Retinal pigment epithelial cell (primary cell): ENCODE measurements around the gene SH3PXD2B.
"Not testable (repeated sequence)": the region's sequence is repeated elsewhere in the genome, so short reads cannot be mapped to it uniquely, and the experiment has no call there.

Experiments
- DNase-seq: peaks from one replicate; pipeline ENCODE4 v3.0.0-alpha.2; 2010; ENCODE audit warnings: low read depth
- H3K4me3 ChIP-seq: 2 replicates; pipeline ENCODE4 v1.5.1; 2011; ENCODE audit warnings: mild to moderate bottlenecking, low read length, control low read depth, moderate library complexity
- CTCF ChIP-seq: conservative IDR thresholded peaks from 2 replicates; pipeline ENCODE4 v1.5.1; 2011; ENCODE audit warnings: low read depth, low read length, control low read depth, inconsistent platforms

The SH3PXD2B gene

GRCh38 chr5:172412724-172413286, 41.5 kb downstream of the SH3PXD2B start:
- H3K4me3 ChIP-seq, result no peak overlapping the region
- TF ChIP-seq CTCF, result no peak
- DNase-seq, result no peak

- no peak overlapping the region for H3K4me3 ChIP-seq
- DNase-seq, result no peak
- no peak for TF ChIP-seq CTCF
Measured at GRCh38 chr5:172411484-172412072, 42.7 kb downstream of the SH3PXD2B start.

- no peak for DNase-seq
- TF ChIP-seq CTCF, result no peak
- no peak overlapping the region for H3K4me3 ChIP-seq
Measured at GRCh38 chr5:172410662-172411483, 43.5 kb downstream of the SH3PXD2B start.

GRCh38 chr5:172410160-172410559, 44.2 kb downstream of the SH3PXD2B start:
- no peak for TF ChIP-seq CTCF
- H3K4me3 ChIP-seq, result no peak overlapping the region
- no peak for DNase-seq

GRCh38 chr5:172409477-172409876, 44.8 kb downstream of the SH3PXD2B start:
- DNase-seq, H3K4me3 ChIP-seq: not testable (repeated sequence)

- TF ChIP-seq CTCF, result no peak
- no peak overlapping the region for H3K4me3 ChIP-seq
- DNase-seq, result no peak
Measured at GRCh38 chr5:172407822-172408221, 46.5 kb downstream of the SH3PXD2B start.

GRCh38 chr5:172407241-172407691, 47.1 kb downstream of the SH3PXD2B start:
- H3K4me3 ChIP-seq, result no peak overlapping the region
- no peak for DNase-seq
- TF ChIP-seq CTCF, result no peak
